Activated CD4-positive, alpha-beta T cell treated with anti-CD3 and anti-CD28 coated beads for 1 hour (primary cell): ENCODE measurements around the gene MT2A.
A peak's percentile ranks its signal among the peaks of the same experiment; 100 is the strongest.
"Not testable (repeated sequence)": the region's sequence is repeated elsewhere in the genome, so short reads cannot be mapped to it uniquely, and the experiment has no call there.

Source experiments
- DNase-seq: peaks from one replicate; pipeline ENCODE4 v3.0.0-alpha.2; 2020

The MT2A gene

GRCh38 chr16:56601325-56601724 is 7.1 kb upstream of the MT2A start:
- DNase-seq: no peak

- no peak for DNase-seq
Measured at GRCh38 chr16:56603589-56603988, 4.8 kb upstream of the MT2A start.

GRCh38 chr16:56604966-56605365 is 3.4 kb upstream of the MT2A start:
- DNase-seq: no peak

- no peak for DNase-seq
Measured at GRCh38 chr16:56605475-56605874, 2.9 kb upstream of the MT2A start.

- no peak for DNase-seq
Measured at GRCh38 chr16:56606071-56606475, 2.3 kb upstream of the MT2A start.

- DNase-seq: no peak
Measured at GRCh38 chr16:56606476-56607108, 1.8 kb upstream of the MT2A start.

GRCh38 chr16:56607109-56607618 is 1.2 kb upstream of the MT2A start:
- no peak for DNase-seq

- no peak for DNase-seq
Measured at GRCh38 chr16:56607675-56608042, 725 bp upstream of the MT2A start.

- no peak for DNase-seq
Measured at GRCh38 chr16:56608876-56609462, 585 bp downstream of the MT2A start.

- peak; percentile 58 for DNase-seq
Measured at GRCh38 chr16:56609463-56609921, 1.1 kb downstream of the MT2A start.

- DNase-seq: peak; percentile 61
Measured at GRCh38 chr16:56610017-56610608, 1.7 kb downstream of the MT2A start.

- DNase-seq: no peak
Measured at GRCh38 chr16:56610609-56611111, 2.3 kb downstream of the MT2A start.

- DNase-seq: no peak
Measured at GRCh38 chr16:56611281-56611833, 3.0 kb downstream of the MT2A start.

- no peak for DNase-seq
Measured at GRCh38 chr16:56613706-56614105, 5.3 kb downstream of the MT2A start.

- no peak for DNase-seq
Measured at GRCh38 chr16:56614549-56614991, 6.2 kb downstream of the MT2A start.

- no peak for DNase-seq
Measured at GRCh38 chr16:56615353-56615752, 7.0 kb downstream of the MT2A start.

GRCh38 chr16:56616608-56617211 is 8.3 kb downstream of the MT2A start:
- DNase-seq: no peak

- DNase-seq: no peak
Measured at GRCh38 chr16:56617212-56618085, 9.1 kb downstream of the MT2A start.

- DNase-seq: no peak
Measured at GRCh38 chr16:56618138-56618537, 9.8 kb downstream of the MT2A start.

GRCh38 chr16:56620339-56620897 is 12.0 kb downstream of the MT2A start:
- no peak for DNase-seq

- not testable (repeated sequence) for DNase-seq
Measured at GRCh38 chr16:56621665-56622445, 13.5 kb downstream of the MT2A start.
